H1 (cell line): ENCODE measurements around the gene CDRT4. TPM values are rescaled to one million over a fixed set of nuclear protein-coding genes. Genes with fewer than 3 reads are reported as not detected.

Source experiments
- CTCF ChIA-PET: fragments of 300-600 bp; sonication (Branson Sonifier 250); formaldehyde crosslinking; loops from one replicate; lab custom pipeline; 2021; ENCODE audit not compliant: partially characterized antibody; lab: Charles Lee
- POLR2A ChIA-PET: fragments of 300-600 bp; sonication (Branson Sonifier 250); formaldehyde crosslinking; loops from one replicate; lab custom pipeline; 2021; ENCODE audit warnings: inconsistent platforms; ENCODE audit not compliant: partially characterized antibody; lab: Charles Lee
- DNase-seq, 2 experiments: peaks; one replicate each; pipeline versions ENCODE4 v3.0.0 to v3.0.0-alpha.2; 2010 to 2022; ENCODE audit warnings: low spot score in 2 of 2, low read depth in 1 of 2, mixed read lengths in 1 of 2
- FAIRE-seq: peaks from 2 replicates; lab custom pipeline; 2011; peaks lifted over from hg19 to GRCh38; lab: Jason Lieb, UNC
- H2AFZ ChIP-seq: 2 replicates; pipeline ENCODE4 v1.8.1; 2012; ENCODE audit warnings: low read length, inconsistent platforms
- H2AK5ac ChIP-seq: 2 replicates; pipeline ENCODE4 v1.6.1; 2013; ENCODE audit warnings: low read depth, low read length
- H2BK120ac ChIP-seq: replicated peaks from 2 replicates; pipeline ENCODE3; 2013; ENCODE audit warnings: low read depth, low read length, inconsistent platforms
- H2BK12ac ChIP-seq: 2 replicates; pipeline ENCODE4 v1.6.1; 2013; ENCODE audit warnings: low read depth, low read length
- H2BK15ac ChIP-seq: 2 replicates; pipeline ENCODE4 v1.6.1; 2013; ENCODE audit warnings: low read length
- H2BK20ac ChIP-seq: 2 replicates; pipeline ENCODE4 v1.6.1; 2013; ENCODE audit warnings: low read length
- H2BK5ac ChIP-seq: 2 replicates; pipeline ENCODE4 v1.6.1; 2013; ENCODE audit warnings: low read depth, low read length
- H3K14ac ChIP-seq: 2 replicates; pipeline ENCODE4 v1.6.1; 2013; ENCODE audit warnings: inconsistent platforms; ENCODE audit not compliant: insufficient read length
- H3K18ac ChIP-seq: 2 replicates; pipeline ENCODE4 v1.6.1; 2013; ENCODE audit warnings: low read length; ENCODE audit errors: extremely low read depth
- H3K23ac ChIP-seq: 2 replicates; pipeline ENCODE4 v1.6.1; 2013; ENCODE audit warnings: inconsistent platforms; ENCODE audit not compliant: insufficient read length
- H3K23me2 ChIP-seq: 2 replicates; pipeline ENCODE4 v1.6.1; 2013; ENCODE audit warnings: low read depth, low read length
- H3K27ac ChIP-seq: 2 replicates; pipeline ENCODE4 v1.6.1; 2011; ENCODE audit warnings: low read depth, low read length, inconsistent platforms
- H3K27me3 ChIP-seq, 4 experiments: replicated peaks in 1 of 4; 1 replicate in 1 of 4; 2 replicates in 3 of 4; pipeline versions ENCODE4 v1.6.1 to v1.8.1; 2011 to 2013; ENCODE audit warnings: low read length in 3 of 4, mild to moderate bottlenecking in 3 of 4, inconsistent platforms in 2 of 4, mixed read lengths in 2 of 4, moderate library complexity in 1 of 4; ENCODE audit not compliant: control insufficient read depth in 3 of 4, insufficient read depth in 3 of 4; ENCODE audit errors: extremely low read depth in 1 of 4
- H3K36me3 ChIP-seq, 4 experiments: 2 replicates each; pipeline versions ENCODE4 v1.6.1 to v1.8.1; 2011 to 2013; ENCODE audit warnings: mild to moderate bottlenecking in 4 of 4, low read length in 3 of 4, moderate library complexity in 2 of 4, control low read depth in 1 of 4, inconsistent platforms in 1 of 4; ENCODE audit not compliant: insufficient read depth in 4 of 4, control insufficient read depth in 2 of 4
- H3K4ac ChIP-seq: replicated peaks from 2 replicates; pipeline ENCODE3; 2013; ENCODE audit warnings: low read length, low read depth, mixed read lengths, inconsistent platforms; ENCODE audit not compliant: insufficient read length
- H3K4me1 ChIP-seq, 4 experiments: replicated peaks in 1 of 4; 1 replicate in 1 of 4; 2 replicates in 3 of 4; pipeline versions ENCODE4 v1.6.1 to v1.8.1; 2011 to 2013; ENCODE audit warnings: low read length in 3 of 4, inconsistent platforms in 2 of 4, mixed read lengths in 1 of 4; ENCODE audit not compliant: insufficient read depth in 4 of 4, control insufficient read depth in 3 of 4
- H3K4me2 ChIP-seq, 2 experiments: 2 replicates each; pipeline versions ENCODE4 v1.6.1 to v1.8.1; 2011 to 2013; ENCODE audit warnings: low read depth in 2 of 2, low read length in 2 of 2, control low read depth in 1 of 2, inconsistent platforms in 1 of 2, mild to moderate bottlenecking in 1 of 2; ENCODE audit not compliant: insufficient read depth in 1 of 2
- H3K4me3 ChIP-seq, 4 experiments: fragments of 200-600, 300-600 bp in 1 of 4; sonication (generic), shearing (Covaris generic), sonication (Bioruptor Twin) in 1 of 4; 2 replicates each; pipeline versions ENCODE4 v1.5.1 to v1.8.1; 2011 to 2016; ENCODE audit warnings: low read length in 4 of 4, low read depth in 3 of 4, control low read depth in 2 of 4, inconsistent platforms in 2 of 4, mild to moderate bottlenecking in 2 of 4, mixed read lengths in 1 of 4, moderate library complexity in 1 of 4; ENCODE audit not compliant: insufficient read depth in 2 of 4; ENCODE audit errors: extremely low read depth in 1 of 4
- H3K56ac ChIP-seq: replicated peaks from 2 replicates; pipeline ENCODE3; 2013; ENCODE audit warnings: low read depth, mild to moderate bottlenecking, mixed read lengths, low read length, inconsistent platforms; ENCODE audit not compliant: insufficient read length
- H3K79me1 ChIP-seq: 2 replicates; pipeline ENCODE4 v1.6.1; 2013; ENCODE audit warnings: low read depth, low read length, control low read depth
- H3K79me2 ChIP-seq, 2 experiments: 2 replicates each; pipeline versions ENCODE4 v1.6.1 to v1.8.1; 2012 to 2013; ENCODE audit warnings: low read length in 2 of 2, mild to moderate bottlenecking in 2 of 2, inconsistent platforms in 1 of 2; ENCODE audit not compliant: insufficient read depth in 2 of 2, control insufficient read depth in 1 of 2
- H3K9ac ChIP-seq, 4 experiments: replicated peaks in 1 of 4; 1 replicate in 1 of 4; 2 replicates in 3 of 4; pipeline versions ENCODE4 v1.6.1 to v1.8.1; 2011 to 2013; ENCODE audit warnings: low read depth in 3 of 4, low read length in 3 of 4, control low read depth in 2 of 4, mild to moderate bottlenecking in 2 of 4, moderate library complexity in 2 of 4, inconsistent platforms in 1 of 4; ENCODE audit errors: extremely low read depth in 1 of 4
- H3K9me3 ChIP-seq, 2 experiments: 2 replicates each; pipeline versions ENCODE4 v1.6.1 to v1.8.1; 2012 to 2013; ENCODE audit warnings: mild to moderate bottlenecking in 2 of 2, moderate library complexity in 2 of 2, control low read depth in 1 of 2, inconsistent platforms in 1 of 2, low read depth in 1 of 2, low read length in 1 of 2, mixed read lengths in 1 of 2; ENCODE audit not compliant: insufficient read depth in 2 of 2
- H4K20me1 ChIP-seq, 2 experiments: replicated peaks in 1 of 2; 2 replicates each; pipeline versions ENCODE3 to v1.8.1; 2011 to 2013; ENCODE audit warnings: inconsistent platforms in 2 of 2, low read length in 2 of 2, mild to moderate bottlenecking in 1 of 2; ENCODE audit not compliant: insufficient read depth in 2 of 2, control insufficient read depth in 1 of 2
- H4K5ac ChIP-seq: 2 replicates; pipeline ENCODE4 v1.6.1; 2013; ENCODE audit warnings: low read length, low read depth, mixed read lengths, inconsistent platforms; ENCODE audit not compliant: insufficient read length
- H4K8ac ChIP-seq: 2 replicates; pipeline ENCODE4 v1.8.0; 2013; ENCODE audit warnings: mild to moderate bottlenecking, moderate library complexity, low read length, inconsistent platforms; ENCODE audit not compliant: insufficient read depth; ENCODE audit errors: extremely low read depth
- H4K91ac ChIP-seq: replicated peaks from 2 replicates; pipeline ENCODE3; 2013; ENCODE audit warnings: low read length, mixed read lengths, inconsistent platforms; ENCODE audit not compliant: insufficient read length
- CEBPB ChIP-seq: IDR thresholded peaks from 2 replicates; pipeline ENCODE4 v1.6.1; 2012; ENCODE audit warnings: low read depth, low read length
- HDAC6 ChIP-seq: IDR thresholded peaks from one replicate; pipeline ENCODE4 v1.7.1; 2012; ENCODE audit warnings: low read depth, mild to moderate bottlenecking, inconsistent platforms, low read length, moderate library complexity
- NRF1 ChIP-seq: IDR thresholded peaks from 2 replicates; pipeline ENCODE4 v1.6.1; 2011; ENCODE audit warnings: mild to moderate bottlenecking, low read depth, low read length, improper control_type of control experiment
- WGBS, 2 experiments: shearing (Covaris generic) in 1 of 2; methylation state at CpG; one replicate each; pipeline versions ENCODE4 v1.1.6 to v1.1.7; 2013 to 2015; ENCODE audit warnings: low lambda C conversion rate in 2 of 2, mixed read lengths in 2 of 2, inconsistent platforms in 1 of 2, low coverage in 1 of 2, missing lambda C conversion rate in 1 of 2; ENCODE audit not compliant: insufficient replicate concordance in 2 of 2, insufficient coverage in 1 of 2, insufficient read length in 1 of 2; ENCODE audit errors: extremely low coverage in 1 of 2, missing lambda C conversion rate in 1 of 2; 5-methylcytosine and 5-hydroxymethylcytosine counted together
- polyA plus RNA-seq, 7 experiments: library from polyadenylated mRNA; depleted of rRNA in 3 of 7; stranded (reverse) in 5 of 7; unstranded in 2 of 7; fragments of >200 nt in 5 of 7; fragments of 200-250 nt in 2 of 7; gene quantifications; 1 replicate in 5 of 7; 2 replicates in 1 of 7; 4 replicates in 1 of 7; pipeline versions ENCODE4 v1.2.1 to v1.2.3, GENCODE V29; 2011 to 2013; ENCODE audit warnings: missing spikeins in 2 of 7, mixed read lengths in 2 of 7
- total RNA-seq: library from RNA; stranded (reverse); fragmentation: NEBNext Ultra II Directional; extraction: Animal tissue kit (Norgen Biotek cat#: 25700); gene quantifications from 2 replicates; pipeline ENCODE4 v1.2.1, GENCODE V29; 2021
- TF ChIP-seq, protein P1 (sequence below): IDR thresholded peaks from 2 replicates; pipeline ENCODE4 v1.6.1; 2011; ENCODE audit warnings: low read length, improper control_type of control experiment
- TF ChIP-seq, protein P2 (sequence below): IDR thresholded peaks from 2 replicates; pipeline ENCODE4 v1.6.1; 2012; ENCODE audit warnings: inconsistent platforms

The CDRT4 gene
- total and polyA plus RNA-seq, 2 of the 8 experiments (the other 6 are each of a cell fraction or from before 2014, with no cell fraction given), result 2.6 to 5.6 TPM

- Histone ChIP-seq H4K20me1 (no peaks in the 10 kb centered on the region), H3K4me1 (peaks cover 2 to 4% (median 3%) of the 10 kb centered on the region in 4 experiments; a peak in 6 of 7 replicates), H2BK12ac (no peak overlapping the region), H3K23ac (no peak overlapping the region), H3K9ac (no peak overlapping the region), H2BK5ac (no peak overlapping the region), H3K56ac (no peak overlapping the region), H3K4me3 (no peak overlapping the region), H3K23me2 (no peaks in the 10 kb centered on the region), H2AK5ac (no peak overlapping the region), H3K79me2 (no peaks in the 10 kb centered on the region), H3K36me3 (no peaks in the 10 kb centered on the region), H2BK120ac (no peak overlapping the region), H2BK15ac (no peak overlapping the region), H2BK20ac (no peak overlapping the region), H4K5ac (no peak overlapping the region), H3K4me2 (no peak overlapping the region), H4K91ac (no peak overlapping the region), H3K4ac (no peak overlapping the region), H3K18ac (no peak overlapping the region), H3K9me3 (no peaks in the 10 kb centered on the region), H4K8ac (no peak overlapping the region), H3K27me3 (no peaks in the 10 kb centered on the region; a peak in 1 of 7 replicates), H2AFZ (no peak overlapping the region), H3K27ac (no peak overlapping the region)
- ChIA-PET CTCF (interaction anchor here (1.1 to 1.3 kb wide), 3 partner anchors 8 to 128 kb away, joined by 3 to 7 read pairs (median 3); no protein-coding TSS in a partner anchor), POLR2A (no interaction called here)
- DNase-seq (no peak), FAIRE-seq (no peak)
- 96% methylated on average over 4 of the region's 4 CpGs; no CpG with 5 or more reads in 1 of the 2 experiments for WGBS, 2 experiments
- TF ChIP-seq HDAC6 (no peak), CEBPB (no peak), NRF1 (no peak)
- TF ChIP-seq, protein P1, sequence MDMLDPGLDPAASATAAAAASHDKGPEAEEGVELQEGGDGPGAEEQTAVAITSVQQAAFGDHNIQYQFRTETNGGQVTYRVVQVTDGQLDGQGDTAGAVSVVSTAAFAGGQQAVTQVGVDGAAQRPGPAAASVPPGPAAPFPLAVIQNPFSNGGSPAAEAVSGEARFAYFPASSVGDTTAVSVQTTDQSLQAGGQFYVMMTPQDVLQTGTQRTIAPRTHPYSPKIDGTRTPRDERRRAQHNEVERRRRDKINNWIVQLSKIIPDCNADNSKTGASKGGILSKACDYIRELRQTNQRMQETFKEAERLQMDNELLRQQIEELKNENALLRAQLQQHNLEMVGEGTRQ, result no peak
- TF ChIP-seq, protein P2, sequence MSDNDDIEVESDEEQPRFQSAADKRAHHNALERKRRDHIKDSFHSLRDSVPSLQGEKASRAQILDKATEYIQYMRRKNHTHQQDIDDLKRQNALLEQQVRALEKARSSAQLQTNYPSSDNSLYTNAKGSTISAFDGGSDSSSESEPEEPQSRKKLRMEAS, result no peak
- TF ChIP-seq, all 59 proteins: peak for 0
- H3K79me1 ChIP-seq, result no peaks in the 10 kb centered on the region
- H3K14ac ChIP-seq, result no peak overlapping the region
These were observed 81.3 kb downstream of the CDRT4 start for GRCh38 chr17:15386083-15386482.
